Esophagus muscularis mucosa (tissue), 4 donors: ENCODE results near the gene FOSL2. TPM values are rescaled to one million over a fixed set of nuclear protein-coding genes. Genes with fewer than 3 reads are reported as not detected.

Experiments used
- DNase-seq: peaks from one replicate; pipeline ENCODE4 v3.0.0-alpha.2; 2017; ENCODE audit errors: extremely low spot score
- H3K27ac ChIP-seq, 4 donors: fragments of 200-600 bp; sonication (generic); replicated peaks in 1 of 4; 1 replicate in 3 of 4; 2 replicates in 1 of 4; pipeline ENCODE4 v1.5.1; 2016 to 2019; ENCODE audit warnings: mild to moderate bottlenecking in 1 of 4
- H3K27me3 ChIP-seq, 4 donors: fragments of 200-600 bp; sonication (generic); one replicate each; pipeline versions ENCODE4 v1.5.1 to v1.6.0; 2016 to 2019
- H3K36me3 ChIP-seq, 4 donors: fragments of 200-600 bp; sonication (generic); one replicate each; pipeline ENCODE4 v1.5.1; 2016 to 2019
- H3K4me1 ChIP-seq, 4 donors: fragments of 200-600 bp; sonication (generic); one replicate each; pipeline ENCODE4 v1.5.1; 2016 to 2019
- H3K4me3 ChIP-seq, 4 donors: fragments of 200-600 bp; sonication (generic); 1 replicate in 2 of 4; 2 replicates in 2 of 4; pipeline ENCODE4 v1.5.1; 2016 to 2019; ENCODE audit warnings: mild to moderate bottlenecking in 4 of 4, moderate library complexity in 1 of 4
- H3K9me3 ChIP-seq, 4 donors: fragments of 200-600 bp; sonication (generic); 1 replicate in 3 of 4; 2 replicates in 1 of 4; pipeline ENCODE4 v1.5.1; 2016 to 2019
- EP300 ChIP-seq: sonication (generic); formaldehyde crosslinking; IDR thresholded peaks from one replicate; pipeline ENCODE4 v1.6.1; 2017; ENCODE audit warnings: antibody characterized with exemption
- POLR2A ChIP-seq: fragments of 450-650 bp; IDR thresholded peaks from one replicate; pipeline ENCODE4 v1.6.1; 2017; ENCODE audit warnings: antibody characterized with exemption, moderate library complexity, mild to moderate bottlenecking, low read depth
- POLR2AphosphoS5 ChIP-seq, 2 donors: sonication (generic); formaldehyde crosslinking; IDR thresholded peaks; one replicate each; pipeline ENCODE4 v1.6.1; 2017; ENCODE audit warnings: antibody characterized with exemption in 2 of 2
- WGBS: methylation state at CpG from one replicate; pipeline ENCODE4 v1.1.5; 2018; 5-methylcytosine and 5-hydroxymethylcytosine counted together
- intact Hi-C: fragments of 100-400 bp; cut with DNase I; formaldehyde crosslinking; loops from one replicate; pipeline ENCODE4 v1.15.1; 2023
- total RNA-seq, 4 donors: library from RNA; depleted of rRNA; stranded (reverse); fragments of >200 nt; gene quantifications; one replicate each; pipeline versions ENCODE4 v1.1.0 to v1.2.1, GENCODE V29; 2016
- TF ChIP-seq, protein P1 (sequence below), 3 experiments: fragments of 200-600 bp in 2 of 3; fragments of 450-650 bp in 1 of 3; sonication (generic) in 2 of 3; IDR thresholded peaks; one replicate each; pipeline ENCODE4 v1.5.1; 2017 to 2019; ENCODE audit warnings: antibody characterized with exemption in 3 of 3, mild to moderate bottlenecking in 2 of 3, moderate library complexity in 1 of 3

The FOSL2 gene
- total RNA-seq, 4 donors from 2014 or later = 68.9 to 332 (median 176) TPM

DNA sequence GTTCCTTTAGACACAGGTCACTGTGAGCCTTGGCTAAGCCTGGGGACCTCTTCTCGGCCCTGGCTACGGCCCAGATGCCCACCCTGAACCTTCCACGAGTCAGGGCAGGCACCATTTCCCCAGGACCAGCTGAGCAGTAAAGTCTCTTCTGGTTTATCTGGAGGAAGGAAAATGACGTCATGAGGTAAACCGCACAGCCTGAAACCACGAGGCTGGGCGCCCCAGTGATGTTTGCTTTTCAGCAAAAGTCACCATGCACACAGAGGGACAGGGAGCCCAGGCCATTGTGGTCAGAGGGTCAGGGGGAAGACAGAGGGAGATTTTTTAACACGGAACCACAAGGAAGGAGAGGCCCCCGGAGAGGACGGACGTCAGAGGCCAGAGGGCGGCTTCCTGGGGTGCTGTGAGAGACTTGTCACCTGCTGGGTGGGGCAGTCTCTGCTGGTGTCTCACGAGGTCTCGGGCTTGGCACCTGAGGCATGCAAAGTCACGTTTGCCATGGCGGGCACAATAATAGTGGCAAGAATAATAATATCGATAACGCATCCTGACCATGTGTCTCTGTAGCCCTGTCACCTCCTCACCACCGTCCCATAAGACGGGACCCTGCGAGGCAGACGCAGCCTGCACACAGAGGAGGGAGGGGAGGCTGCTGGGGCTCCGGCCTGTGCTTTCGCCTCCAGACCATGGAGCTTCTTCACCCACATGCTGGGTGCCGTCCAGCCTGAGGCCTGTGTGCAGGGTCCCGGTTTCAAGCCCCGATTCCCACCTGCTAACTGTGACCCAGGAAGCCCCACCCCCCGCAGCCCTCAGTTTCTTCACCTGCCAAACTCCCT is 33.2 kb upstream of the FOSL2 start:
- 85% methylated on average over 24 of the region's 28 CpGs for WGBS
- no peak overlapping the region for H3K4me3 ChIP-seq
- intact Hi-C loops = no loop called here
- peaks cover 20 to 22% (median 21%) of the 10 kb centered on the region in 4 donors for H3K4me1 ChIP-seq
- no peaks in the 10 kb centered on the region for H3K9me3 ChIP-seq
- no peak for DNase-seq
- TF ChIP-seq, protein P1, sequence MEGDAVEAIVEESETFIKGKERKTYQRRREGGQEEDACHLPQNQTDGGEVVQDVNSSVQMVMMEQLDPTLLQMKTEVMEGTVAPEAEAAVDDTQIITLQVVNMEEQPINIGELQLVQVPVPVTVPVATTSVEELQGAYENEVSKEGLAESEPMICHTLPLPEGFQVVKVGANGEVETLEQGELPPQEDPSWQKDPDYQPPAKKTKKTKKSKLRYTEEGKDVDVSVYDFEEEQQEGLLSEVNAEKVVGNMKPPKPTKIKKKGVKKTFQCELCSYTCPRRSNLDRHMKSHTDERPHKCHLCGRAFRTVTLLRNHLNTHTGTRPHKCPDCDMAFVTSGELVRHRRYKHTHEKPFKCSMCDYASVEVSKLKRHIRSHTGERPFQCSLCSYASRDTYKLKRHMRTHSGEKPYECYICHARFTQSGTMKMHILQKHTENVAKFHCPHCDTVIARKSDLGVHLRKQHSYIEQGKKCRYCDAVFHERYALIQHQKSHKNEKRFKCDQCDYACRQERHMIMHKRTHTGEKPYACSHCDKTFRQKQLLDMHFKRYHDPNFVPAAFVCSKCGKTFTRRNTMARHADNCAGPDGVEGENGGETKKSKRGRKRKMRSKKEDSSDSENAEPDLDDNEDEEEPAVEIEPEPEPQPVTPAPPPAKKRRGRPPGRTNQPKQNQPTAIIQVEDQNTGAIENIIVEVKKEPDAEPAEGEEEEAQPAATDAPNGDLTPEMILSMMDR (IDR thresholded peaks at IDR 0.05) = no peak
- TF ChIP-seq POLR2AphosphoS5 (IDR thresholded peaks at IDR 0.05) = no peak
- no peak for TF ChIP-seq POLR2A
- no peaks in the 10 kb centered on the region for H3K36me3 ChIP-seq
- H3K27me3 ChIP-seq = no peaks in the 10 kb centered on the region
- no peak overlapping the region for H3K27ac ChIP-seq

DNA sequence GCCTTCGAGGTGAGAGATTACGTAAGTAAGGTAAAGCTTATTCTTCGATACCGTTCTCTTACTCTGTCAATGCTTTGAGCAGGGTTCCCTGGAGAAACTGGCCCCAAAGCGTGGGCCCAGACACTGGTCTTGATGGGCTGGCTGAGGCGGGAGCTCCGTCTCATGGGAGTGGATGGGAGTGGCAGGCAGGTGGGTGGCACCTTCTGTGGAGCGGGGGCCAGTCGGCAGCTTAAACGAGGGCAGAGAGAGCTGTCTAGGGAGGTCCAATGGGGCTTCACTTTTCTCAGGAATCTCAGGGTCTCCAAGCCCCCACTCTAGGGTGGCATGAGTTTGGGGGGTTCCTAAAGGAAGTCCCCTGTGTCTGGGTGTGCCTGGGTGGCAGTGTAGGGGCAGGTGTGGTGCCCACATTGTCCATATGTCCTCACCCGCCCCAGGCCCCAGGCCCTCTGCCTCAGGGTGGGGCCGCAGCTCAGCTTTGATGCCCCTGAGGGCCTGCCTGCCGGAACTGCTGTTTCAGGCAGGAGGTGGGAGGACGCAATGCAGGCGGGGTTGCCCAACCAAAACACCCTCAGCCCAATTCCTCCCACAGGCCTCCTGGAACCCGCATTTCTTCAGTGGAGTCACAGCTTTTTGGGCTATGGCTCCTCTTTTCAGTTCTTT is 32.5 kb upstream of the FOSL2 start:
- intact Hi-C loops = no loop called here
- H3K4me1 ChIP-seq = peaks cover 19 to 21% (median 19%) of the 10 kb centered on the region in 4 donors
- TF ChIP-seq, protein P1 (IDR thresholded peaks at IDR 0.05) = no peak
- H3K27ac ChIP-seq = no peak overlapping the region
- no peaks in the 10 kb centered on the region for H3K27me3 ChIP-seq
- H3K9me3 ChIP-seq = no peaks in the 10 kb centered on the region
- no peak for DNase-seq
- no peak overlapping the region for H3K4me3 ChIP-seq
- 84% methylated on average over 13 of the region's 16 CpGs for WGBS
- no peaks in the 10 kb centered on the region for H3K36me3 ChIP-seq

- WGBS = 75% methylated on average over 8 of the region's 12 CpGs
- Histone ChIP-seq H3K4me3 (no peak overlapping the region), H3K9me3 (no peaks in the 10 kb centered on the region), H3K27ac (no peak overlapping the region), H3K27me3 (no peaks in the 10 kb centered on the region), H3K4me1 (peaks cover 13 to 17% (median 13%) of the 10 kb centered on the region in 4 donors), H3K36me3 (no peaks in the 10 kb centered on the region)
- no peak for DNase-seq
- intact Hi-C loops = no loop called here
- TF ChIP-seq, protein P1 (IDR thresholded peaks at IDR 0.05) = no peak
- no peak for TF ChIP-seq POLR2AphosphoS5 (IDR thresholded peaks at IDR 0.05)
- TF ChIP-seq EP300 = no peak
- no peak for TF ChIP-seq POLR2A
These were observed 31.9 kb upstream of the FOSL2 start for GRCh38 chr2:28360718-28361293.

GRCh38 chr2:28361991-28362710 is 30.5 kb upstream of the FOSL2 start:
- no peak overlapping the region for H3K27ac ChIP-seq
- intact Hi-C loops = no loop called here
- H3K27me3 ChIP-seq = no peaks in the 10 kb centered on the region
- DNase-seq = no peak
- H3K4me1 ChIP-seq = peaks cover 0 to 6% (median 3%) of the 10 kb centered on the region in 4 donors
- WGBS = 80% methylated on average over 12 of the region's 12 CpGs
- no peaks in the 10 kb centered on the region for H3K9me3 ChIP-seq
- no peak overlapping the region for H3K4me3 ChIP-seq
- no peak for TF ChIP-seq POLR2A
- H3K36me3 ChIP-seq = no peaks in the 10 kb centered on the region
